Prostate gland (tissue), 1 donor: ENCODE measurements around the gene RIGI.

Source experiments
- POLR2A ChIP-seq: fragments of 450-650 bp; IDR thresholded peaks from one replicate; pipeline ENCODE4 v1.6.1; 2016; ENCODE audit warnings: antibody characterized with exemption, mild to moderate bottlenecking
- POLR2AphosphoS5 ChIP-seq: sonication (generic); formaldehyde crosslinking; IDR thresholded peaks from one replicate; pipeline ENCODE4 v1.6.1; 2017; ENCODE audit warnings: antibody characterized with exemption

- TF ChIP-seq POLR2A: no peak
- no peak for TF ChIP-seq POLR2AphosphoS5
These were observed 17.3 kb downstream of the RIGI start for GRCh38 chr9:32508728-32509127.
